Effector memory CD4-positive, alpha-beta T cell (primary cell): ENCODE results near the gene PLCXD1.
"Not testable (repeated sequence)": the region's sequence is repeated elsewhere in the genome, so short reads cannot be mapped to it uniquely, and the experiment has no call there.

Experiments used
- DNase-seq, 3 donors: peaks; one replicate each; pipeline ENCODE4 v3.0.0-alpha.2; 2020
- H3K27ac ChIP-seq: 2 replicates; pipeline ENCODE4 v1.7.0; 2013; ENCODE audit warnings: mild to moderate bottlenecking, low read length, moderate library complexity; ENCODE audit not compliant: insufficient read depth, poor library complexity, severe bottlenecking
- H3K27me3 ChIP-seq: replicated peaks from 2 replicates; pipeline ENCODE4 v1.7.0; 2013; ENCODE audit warnings: mild to moderate bottlenecking, low read length; ENCODE audit not compliant: insufficient read depth, control insufficient read depth, poor library complexity, severe bottlenecking
- H3K36me3 ChIP-seq: 2 replicates; pipeline ENCODE4 v1.7.0; 2013; ENCODE audit warnings: mild to moderate bottlenecking, low read length, moderate library complexity; ENCODE audit not compliant: control insufficient read depth, insufficient read depth
- H3K4me1 ChIP-seq: 2 replicates; pipeline ENCODE4 v1.7.0; 2013; ENCODE audit warnings: low read length, mild to moderate bottlenecking; ENCODE audit not compliant: control insufficient read depth, insufficient read depth, poor library complexity, severe bottlenecking
- H3K4me3 ChIP-seq: 2 replicates; pipeline ENCODE4 v1.7.0; 2013; ENCODE audit warnings: low read length, low read depth, mild to moderate bottlenecking; ENCODE audit not compliant: insufficient read depth, poor library complexity, severe bottlenecking
- H3K9me3 ChIP-seq: 2 replicates; pipeline ENCODE4 v1.7.0; 2013; ENCODE audit warnings: mild to moderate bottlenecking, low read length, moderate library complexity; ENCODE audit not compliant: control insufficient read depth

Gene PLCXD1

DNA sequence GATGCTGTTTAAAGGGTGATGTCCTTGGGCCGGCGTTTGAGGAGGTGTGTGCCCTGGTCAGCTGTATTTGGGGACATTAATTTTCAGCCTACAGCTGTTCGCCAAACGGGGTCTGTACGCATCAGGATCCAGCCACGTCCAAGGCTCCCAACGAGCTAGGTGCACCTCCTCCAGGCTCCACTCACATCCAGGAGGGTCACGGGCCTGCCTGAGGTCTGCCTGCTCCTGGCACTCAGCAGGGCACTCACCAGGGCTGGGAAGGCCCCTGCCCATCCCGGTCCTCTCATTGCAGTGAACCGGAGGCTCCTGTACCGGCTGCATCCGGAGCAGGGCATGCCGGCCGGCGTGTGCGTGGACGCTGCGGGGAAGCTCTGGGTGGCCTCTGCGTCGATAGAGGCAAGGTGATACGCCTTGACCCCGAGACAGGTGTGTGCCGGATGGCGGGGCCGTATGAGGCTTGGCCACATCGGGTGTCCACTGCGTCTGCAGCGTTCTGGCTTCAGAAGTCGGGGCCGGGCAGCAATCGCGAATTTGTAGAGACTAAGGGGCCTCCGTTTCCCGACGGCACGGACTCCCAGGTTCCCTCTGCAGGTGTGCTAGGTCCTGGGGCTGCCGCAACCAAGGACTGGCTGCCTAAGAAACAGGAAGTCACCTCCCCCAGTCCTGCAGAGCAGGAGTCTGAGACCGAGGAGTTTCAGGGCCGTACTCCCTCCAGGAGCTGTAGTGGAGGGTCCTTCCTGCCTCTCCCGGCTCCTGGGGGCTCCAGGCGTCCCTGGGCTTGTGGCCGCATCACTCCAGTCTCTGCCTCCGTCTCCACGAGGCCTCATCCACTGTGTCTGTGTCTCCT, 27.5 kb upstream of the PLCXD1 start:
- no peaks in the 10 kb centered on the region for H3K4me1 ChIP-seq
- H3K4me3 ChIP-seq = no peak overlapping the region
- no peaks in the 10 kb centered on the region for H3K27me3 ChIP-seq
- no peaks in the 10 kb centered on the region for H3K36me3 ChIP-seq
- DNase-seq = no peak
- no peaks in the 10 kb centered on the region for H3K9me3 ChIP-seq
- no peak overlapping the region for H3K27ac ChIP-seq

DNA sequence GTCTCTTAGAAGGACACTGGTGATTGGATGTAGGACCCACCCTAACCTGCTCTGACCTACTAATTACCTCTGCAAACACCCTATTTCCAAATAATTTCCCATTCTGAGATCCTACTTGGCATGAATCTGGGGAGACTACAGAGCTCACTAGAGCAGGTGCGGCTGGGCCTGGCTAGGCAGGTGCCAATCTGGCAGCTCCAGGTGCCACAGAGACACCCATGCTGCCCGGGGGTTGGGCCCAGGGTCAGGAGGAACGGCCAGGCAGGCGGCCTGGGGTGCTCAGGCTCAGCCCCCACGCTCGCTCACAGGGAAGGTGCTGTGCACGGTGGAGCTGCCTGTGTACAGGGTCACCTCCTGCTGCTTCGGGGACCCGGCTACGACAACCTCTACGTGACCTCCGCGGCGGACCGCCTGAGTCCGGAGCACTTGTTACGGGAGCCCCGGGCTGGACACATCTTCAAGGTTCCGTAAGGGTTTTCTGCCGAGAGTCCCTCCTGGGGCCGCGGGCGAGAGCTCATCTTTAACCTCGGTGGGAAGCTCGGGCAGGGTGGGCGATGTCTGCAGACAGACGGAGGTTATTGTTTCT, 26.5 kb upstream of the PLCXD1 start:
- Histone ChIP-seq H3K27me3 (no peaks in the 10 kb centered on the region), H3K27ac (no peak overlapping the region), H3K4me1 (no peaks in the 10 kb centered on the region), H3K4me3 (no peak overlapping the region), H3K9me3 (no peaks in the 10 kb centered on the region), H3K36me3 (no peaks in the 10 kb centered on the region)
- no peak for DNase-seq

DNA sequence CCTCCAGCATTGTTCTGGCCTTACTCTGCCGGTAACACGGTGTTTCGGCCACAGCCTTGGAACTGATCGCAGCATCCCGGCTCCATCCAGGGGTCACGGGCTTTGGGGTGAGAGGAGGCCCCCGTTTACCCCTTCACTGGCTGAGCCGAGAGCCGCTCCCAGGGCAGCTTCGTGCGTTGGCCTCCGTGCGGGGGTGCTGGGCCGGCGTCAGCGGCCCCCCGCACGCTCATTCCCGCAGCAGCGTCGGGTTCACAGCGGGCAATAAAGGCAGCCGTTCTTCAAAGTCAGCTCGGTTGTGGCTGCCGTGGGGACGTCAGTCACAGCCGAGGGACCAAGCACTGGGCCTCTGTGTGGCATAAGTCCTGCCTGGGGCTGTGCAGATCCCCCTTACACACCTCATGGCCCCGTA, 25.3 kb upstream of the PLCXD1 start:
- no peak for DNase-seq

DNA sequence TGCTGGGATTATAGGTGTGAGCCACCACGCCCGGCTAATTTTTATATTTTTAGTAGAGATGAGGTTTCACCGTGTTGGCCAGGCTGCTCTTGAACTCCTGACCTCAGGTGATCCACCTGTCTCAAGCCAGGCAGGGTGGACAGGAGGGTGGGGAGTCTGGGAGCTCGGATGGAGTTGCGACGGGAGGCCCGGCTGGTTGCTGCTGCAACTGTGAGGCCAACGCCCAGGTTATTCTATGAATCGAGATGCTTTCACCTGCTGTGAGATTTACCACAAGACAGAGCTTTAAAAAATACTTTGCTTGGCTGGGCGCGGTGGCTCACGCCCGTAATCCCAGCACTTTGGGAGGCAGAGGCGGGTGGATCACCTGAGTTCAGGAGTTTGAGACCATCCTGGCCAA, 24.1 kb upstream of the PLCXD1 start:
- not testable (repeated sequence) for H3K9me3 ChIP-seq, H3K4me3 ChIP-seq, DNase-seq, H3K27me3 ChIP-seq, H3K36me3 ChIP-seq, H3K4me1 ChIP-seq, H3K27ac ChIP-seq

More for the DNA sequence above, 25.3 kb upstream of the PLCXD1 start:
- Histone ChIP-seq H3K9me3 (no peaks in the 10 kb centered on the region), H3K27me3 (no peaks in the 10 kb centered on the region), H3K36me3 (no peaks in the 10 kb centered on the region), H3K27ac (no peak overlapping the region), H3K4me1 (no peaks in the 10 kb centered on the region), H3K4me3 (no peak overlapping the region)

DNA sequence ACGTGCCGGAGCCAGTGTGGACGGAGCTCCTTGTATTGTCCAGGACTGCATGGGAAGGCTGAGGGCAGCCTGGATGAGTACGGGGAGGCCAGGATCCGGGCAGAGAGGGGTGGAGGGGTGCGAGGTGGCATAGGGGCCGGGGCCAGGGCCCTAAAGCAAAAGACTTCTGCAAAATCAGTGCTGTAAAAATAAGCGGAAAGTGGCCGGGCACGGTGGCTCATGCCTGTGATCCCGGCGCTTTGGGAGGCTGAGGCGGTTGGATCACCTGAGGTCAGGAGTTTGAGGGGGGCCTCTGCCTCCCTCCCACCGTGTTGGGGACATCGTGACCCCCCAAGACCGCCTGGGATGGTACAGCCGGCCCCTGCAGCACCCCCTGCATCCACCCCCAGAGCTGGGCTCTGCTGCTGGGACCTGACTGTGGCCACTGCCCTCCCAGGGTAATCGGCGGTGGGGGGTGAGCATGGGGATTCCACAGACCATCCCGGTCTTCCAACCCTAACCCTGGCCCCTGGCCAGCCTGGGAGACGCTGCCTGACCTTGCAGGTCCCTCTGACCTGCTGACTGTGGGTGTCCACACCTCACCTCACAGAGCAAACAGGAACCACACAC, 23.4 kb upstream of the PLCXD1 start:
- Histone ChIP-seq H3K9me3 (no peaks in the 10 kb centered on the region), H3K36me3 (no peaks in the 10 kb centered on the region), H3K4me1 (no peaks in the 10 kb centered on the region), H3K27ac (no peak overlapping the region), H3K4me3 (no peak overlapping the region), H3K27me3 (no peaks in the 10 kb centered on the region)
- DNase-seq = no peak

DNA sequence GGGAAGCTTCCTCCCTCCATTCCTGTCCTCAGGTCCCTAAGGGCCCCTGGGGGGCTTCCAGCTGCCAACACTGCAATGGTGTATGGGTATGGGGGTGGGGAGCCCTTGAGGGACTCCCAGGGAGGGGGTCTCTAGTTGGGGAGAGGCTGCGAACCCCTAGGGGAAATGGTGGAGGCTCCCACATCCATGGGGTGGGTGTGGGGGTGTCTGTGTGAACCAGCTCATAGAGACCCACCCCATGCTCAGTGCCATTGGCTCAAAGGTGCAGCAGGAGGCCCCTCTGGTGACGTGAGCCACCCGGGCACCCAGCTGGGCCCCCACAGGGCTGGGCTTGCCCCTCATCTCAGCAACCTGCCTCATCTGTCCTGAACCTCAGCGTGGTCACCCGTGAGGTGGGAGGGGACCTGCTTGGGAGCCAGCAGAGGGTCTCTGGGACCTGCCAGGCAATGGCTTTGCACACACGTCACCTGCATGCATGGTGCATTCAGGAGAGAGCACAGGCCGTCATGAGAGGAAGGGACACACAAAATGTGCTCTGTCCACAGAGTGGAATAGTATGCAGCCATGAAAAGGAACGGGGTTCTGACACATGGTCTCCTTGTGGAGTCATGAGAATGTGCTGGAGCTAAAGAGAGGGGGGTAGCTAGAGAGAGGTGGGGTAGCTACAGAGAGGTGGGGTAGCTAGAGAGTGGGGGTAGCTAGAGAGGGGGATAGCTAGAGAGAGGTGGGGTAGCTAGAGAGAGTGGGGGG, 22.7 kb upstream of the PLCXD1 start:
- Histone ChIP-seq H3K4me3 (no peak overlapping the region), H3K36me3 (no peaks in the 10 kb centered on the region), H3K27ac (no peak overlapping the region), H3K27me3 (no peaks in the 10 kb centered on the region), H3K4me1 (no peaks in the 10 kb centered on the region), H3K9me3 (no peaks in the 10 kb centered on the region)
- DNase-seq = no peak

DNA sequence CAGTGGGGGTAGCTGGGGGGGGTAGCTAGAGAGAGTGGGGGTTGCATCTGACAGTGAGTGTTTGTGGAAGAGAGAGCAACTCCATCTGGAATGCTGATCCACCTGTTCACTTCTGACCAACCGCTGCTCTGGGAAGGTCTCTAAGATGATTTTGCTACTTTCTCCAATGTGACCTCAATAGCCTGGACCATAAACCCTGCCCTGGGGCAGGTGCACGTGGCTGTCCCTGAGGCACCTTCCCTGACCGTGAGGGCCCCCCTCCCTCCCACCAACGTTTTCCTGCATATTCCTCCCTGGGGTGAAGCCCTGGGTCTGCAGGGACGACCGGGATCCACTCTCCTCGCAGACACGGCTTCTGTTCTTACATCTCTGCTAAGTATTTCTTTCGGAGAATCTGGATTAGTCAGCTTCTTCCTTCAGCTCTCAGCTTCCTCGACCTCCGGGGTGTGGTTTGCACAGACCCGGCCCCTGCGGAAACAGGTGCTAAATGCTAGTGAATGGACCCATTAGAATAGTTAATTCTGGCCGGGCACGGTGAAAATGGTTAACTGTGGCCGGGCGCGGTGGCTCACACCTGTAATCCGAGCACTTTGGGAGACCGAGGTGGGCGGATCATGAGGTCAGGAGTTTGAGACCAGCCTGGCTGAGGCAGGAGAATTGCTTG, 21.4 kb upstream of the PLCXD1 start:
- Histone ChIP-seq H3K4me3 (no peak overlapping the region), H3K27ac (no peak overlapping the region), H3K36me3 (no peaks in the 10 kb centered on the region), H3K4me1 (no peaks in the 10 kb centered on the region), H3K27me3 (no peaks in the 10 kb centered on the region), H3K9me3 (no peaks in the 10 kb centered on the region)
- no peak for DNase-seq

DNA sequence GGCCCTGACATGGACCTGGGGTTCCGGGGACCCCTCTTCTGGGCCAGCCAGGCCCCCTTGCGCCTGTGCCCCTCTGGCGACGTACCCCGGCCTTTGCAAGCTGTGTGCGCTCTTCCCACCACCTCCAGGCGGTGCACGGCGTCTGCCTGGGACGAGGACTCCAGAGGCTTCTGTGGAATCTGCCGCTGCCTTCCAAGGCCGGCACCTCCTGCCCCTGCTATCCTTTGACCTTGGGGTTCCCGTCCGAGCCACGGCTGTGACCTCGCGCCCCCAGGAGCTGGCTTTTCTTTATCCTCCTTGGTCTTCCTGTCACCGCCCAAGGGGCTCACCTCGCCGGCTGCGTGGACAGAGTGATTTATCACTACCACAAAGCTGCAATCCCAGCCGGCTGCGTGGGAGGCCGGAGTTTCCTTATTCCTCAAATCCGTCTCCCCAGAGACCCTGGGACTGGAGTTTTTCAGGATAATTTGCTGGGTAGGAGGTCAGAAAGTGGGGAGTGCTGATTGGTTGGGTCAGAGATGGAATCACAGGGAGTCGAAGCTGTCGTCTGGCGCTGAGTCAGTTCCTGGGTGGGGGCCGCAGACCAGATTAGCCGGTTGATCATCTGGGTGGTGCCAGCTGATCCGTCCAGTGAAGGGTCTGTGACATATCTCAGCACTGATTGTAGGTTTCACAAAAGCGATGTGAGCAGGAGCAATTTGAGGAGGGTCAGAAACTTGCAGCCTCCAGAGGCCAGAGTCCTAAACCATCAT, 19.8 kb upstream of the PLCXD1 start:
- Histone ChIP-seq H3K4me3 (no peak overlapping the region), H3K27me3 (no peaks in the 10 kb centered on the region), H3K9me3 (no peaks in the 10 kb centered on the region), H3K27ac (no peak overlapping the region), H3K36me3 (no peaks in the 10 kb centered on the region), H3K4me1 (no peaks in the 10 kb centered on the region)
- DNase-seq = no peak

DNA sequence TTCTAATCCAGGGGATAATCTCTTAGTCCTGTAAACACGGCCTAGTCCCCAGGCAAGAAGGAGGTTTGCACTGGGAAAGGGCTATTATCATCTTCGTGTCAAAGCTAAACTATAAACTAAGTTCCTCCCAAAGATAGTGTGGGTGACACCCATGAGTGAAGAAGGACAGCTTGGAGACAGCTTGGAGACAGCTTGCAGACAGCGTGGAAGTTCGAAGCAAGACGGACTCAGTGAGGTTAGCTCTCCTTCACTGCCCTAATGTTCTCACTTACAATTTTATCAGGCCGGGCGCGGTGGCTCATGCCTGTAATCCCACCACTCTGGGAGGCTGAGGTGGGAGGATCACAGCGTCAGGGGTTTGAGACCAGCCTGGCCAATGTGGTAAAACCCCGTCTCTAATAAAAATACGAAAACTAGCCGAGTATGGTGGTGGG, 19.2 kb upstream of the PLCXD1 start:
- H3K9me3 ChIP-seq = no peaks in the 10 kb centered on the region
- H3K4me1 ChIP-seq = no peaks in the 10 kb centered on the region
- H3K36me3 ChIP-seq = no peaks in the 10 kb centered on the region
- no peaks in the 10 kb centered on the region for H3K27me3 ChIP-seq
- no peak overlapping the region for H3K4me3 ChIP-seq
- no peak for DNase-seq
- no peak overlapping the region for H3K27ac ChIP-seq
